Trophoblast cell (in vitro differentiated cells and primary cell): ENCODE measurements around the gene MED8.

Source experiments
- DNase-seq, 2 donors: peaks; one replicate each; pipeline ENCODE4 v3.0.0-alpha.2; 2016
- H2AFZ ChIP-seq: 2 replicates; pipeline ENCODE4 v1.6.1; 2013; ENCODE audit warnings: low read length, moderate library complexity, mild to moderate bottlenecking; ENCODE audit not compliant: insufficient read depth, poor library complexity
- H2AK5ac ChIP-seq: 2 replicates; pipeline ENCODE4 v1.6.1; 2013; ENCODE audit warnings: mild to moderate bottlenecking, low read length
- H2BK120ac ChIP-seq: 2 replicates; pipeline ENCODE4 v1.6.1; 2013; ENCODE audit warnings: low read length, mild to moderate bottlenecking, moderate library complexity; ENCODE audit not compliant: insufficient read depth, poor library complexity
- H2BK12ac ChIP-seq: 2 replicates; pipeline ENCODE4 v1.6.1; 2013; ENCODE audit warnings: mild to moderate bottlenecking, low read length, moderate library complexity
- H2BK5ac ChIP-seq: 2 replicates; pipeline ENCODE4 v1.6.1; 2013; ENCODE audit warnings: low read length, low read depth, moderate library complexity, mild to moderate bottlenecking; ENCODE audit not compliant: poor library complexity
- H3K14ac ChIP-seq: 2 replicates; pipeline ENCODE4 v1.6.1; 2013; ENCODE audit warnings: mild to moderate bottlenecking, low read length
- H3K18ac ChIP-seq: 2 replicates; pipeline ENCODE4 v1.6.1; 2013; ENCODE audit warnings: mild to moderate bottlenecking, low read length
- H3K23ac ChIP-seq: 2 replicates; pipeline ENCODE4 v1.6.1; 2013; ENCODE audit warnings: low read length
- H3K27ac ChIP-seq: 2 replicates; pipeline ENCODE4 v1.5.1; 2013; ENCODE audit warnings: low read depth, mild to moderate bottlenecking, inconsistent platforms, low read length, moderate library complexity
- H3K27me3 ChIP-seq: 2 replicates; pipeline ENCODE4 v1.6.1; 2013; ENCODE audit warnings: inconsistent platforms, mild to moderate bottlenecking, low read length, moderate library complexity; ENCODE audit not compliant: insufficient read depth
- H3K36me3 ChIP-seq, 2 experiments: 1 replicate in 1 of 2; 2 replicates in 1 of 2; pipeline ENCODE4 v1.6.1; 2013; ENCODE audit warnings: low read length in 2 of 2, mild to moderate bottlenecking in 2 of 2, moderate library complexity in 1 of 2; ENCODE audit not compliant: insufficient read depth in 2 of 2, control insufficient read depth in 1 of 2
- H3K4ac ChIP-seq: 2 replicates; pipeline ENCODE4 v1.6.1; 2013; ENCODE audit warnings: low read depth, mild to moderate bottlenecking, low read length, moderate library complexity
- H3K4me1 ChIP-seq, 2 experiments: 1 replicate in 1 of 2; 2 replicates in 1 of 2; pipeline ENCODE4 v1.6.1; 2013; ENCODE audit warnings: low read length in 2 of 2, mild to moderate bottlenecking in 2 of 2, moderate library complexity in 1 of 2; ENCODE audit not compliant: insufficient read depth in 2 of 2, control insufficient read depth in 1 of 2
- H3K4me2 ChIP-seq: 2 replicates; pipeline ENCODE4 v1.6.1; 2013; ENCODE audit warnings: inconsistent platforms, mild to moderate bottlenecking, low read length, moderate library complexity
- H3K4me3 ChIP-seq: 2 replicates; pipeline ENCODE4 v1.5.1; 2013; ENCODE audit warnings: mild to moderate bottlenecking, low read depth, low read length, inconsistent platforms
- H3K79me1 ChIP-seq: one replicate; pipeline ENCODE4 v1.6.1; 2013; ENCODE audit warnings: low read length
- H3K79me2 ChIP-seq: 2 replicates; pipeline ENCODE4 v1.6.1; 2013; ENCODE audit warnings: low read length, mild to moderate bottlenecking; ENCODE audit not compliant: control insufficient read depth, insufficient read depth, poor library complexity
- H3K9ac ChIP-seq: 2 replicates; pipeline ENCODE4 v1.6.1; 2013; ENCODE audit warnings: mild to moderate bottlenecking, low read length
- H3K9me3 ChIP-seq: 2 replicates; pipeline ENCODE4 v1.6.1; 2013; ENCODE audit warnings: low read depth, mild to moderate bottlenecking, control low read depth, inconsistent platforms, low read length; ENCODE audit not compliant: insufficient read depth
- H4K12ac ChIP-seq: 2 replicates; pipeline ENCODE4 v1.6.1; 2013; ENCODE audit warnings: low read depth, mild to moderate bottlenecking, low read length, moderate library complexity
- H4K8ac ChIP-seq: 2 replicates; pipeline ENCODE4 v1.6.1; 2013; ENCODE audit warnings: low read depth, mild to moderate bottlenecking, low read length, moderate library complexity
- H4K91ac ChIP-seq: one replicate; pipeline ENCODE4 v1.6.1; 2013; ENCODE audit warnings: low read depth, mild to moderate bottlenecking, low read length, moderate library complexity
- WGBS: extraction: QIAGEN DNeasy Blood & Tissue Kit; methylation state at CpG from one replicate; pipeline ENCODE4 v1.1.7; 2013; ENCODE audit warnings: missing lambda C conversion rate; ENCODE audit not compliant: insufficient read length, insufficient coverage; ENCODE audit errors: extremely low coverage; 5-methylcytosine and 5-hydroxymethylcytosine counted together

MED8 gene

GRCh38 chr1:43345120-43345519 is 44.5 kb downstream of the MED8 start:
- no peaks in the 10 kb centered on the region for H3K36me3 ChIP-seq
- H4K91ac ChIP-seq, result no peak overlapping the region
- no peak overlapping the region for H2BK12ac ChIP-seq
- no peaks in the 10 kb centered on the region for H3K27me3 ChIP-seq
- H2AFZ ChIP-seq, result no peak overlapping the region
- H3K9me3 ChIP-seq, result no peaks in the 10 kb centered on the region
- H2AK5ac ChIP-seq, result no peak overlapping the region
- no peak overlapping the region for H3K9ac ChIP-seq
- H3K4ac ChIP-seq, result no peak overlapping the region
- H3K4me2 ChIP-seq, result no peak overlapping the region
- H3K79me1 ChIP-seq, result peaks cover 9% of the 10 kb centered on the region
- H3K23ac ChIP-seq, result no peak overlapping the region
- peaks cover 7% of the 10 kb centered on the region for H3K79me2 ChIP-seq
- no peak overlapping the region for H4K12ac ChIP-seq
- peaks cover 3 to 4% of the 10 kb centered on the region in 2 experiments for H3K4me1 ChIP-seq
- no peak overlapping the region for H3K18ac ChIP-seq
- peak in 1 of 2 donors; percentile 51 for DNase-seq
- no peak overlapping the region for H3K27ac ChIP-seq
- no peak overlapping the region for H2BK120ac ChIP-seq
- H4K8ac ChIP-seq, result no peak overlapping the region
- H2BK5ac ChIP-seq, result no peak overlapping the region
- H3K14ac ChIP-seq, result no peak overlapping the region
- no peak overlapping the region for H3K4me3 ChIP-seq
- WGBS, result 100% methylated on average over 1 of the region's 3 CpGs

GRCh38 chr1:43344267-43344850 is 45.2 kb downstream of the MED8 start:
- H3K9ac ChIP-seq, result no peak overlapping the region
- DNase-seq, result no peak
- H3K79me1 ChIP-seq, result peaks cover 9% of the 10 kb centered on the region
- peaks cover 7% of the 10 kb centered on the region for H3K79me2 ChIP-seq
- WGBS, result no CpG with 5 or more reads among the region's 4 CpGs
- H3K4ac ChIP-seq, result no peak overlapping the region
- no peak overlapping the region for H3K14ac ChIP-seq
- H3K18ac ChIP-seq, result no peak overlapping the region
- peaks cover 3 to 4% of the 10 kb centered on the region in 2 experiments for H3K4me1 ChIP-seq
- no peak overlapping the region for H2BK120ac ChIP-seq
- no peak overlapping the region for H4K12ac ChIP-seq
- H3K27ac ChIP-seq, result no peak overlapping the region
- H2BK12ac ChIP-seq, result no peak overlapping the region
- no peaks in the 10 kb centered on the region for H3K36me3 ChIP-seq
- H3K27me3 ChIP-seq, result no peaks in the 10 kb centered on the region
- no peak overlapping the region for H3K4me3 ChIP-seq
- H4K8ac ChIP-seq, result no peak overlapping the region
- H4K91ac ChIP-seq, result no peak overlapping the region
- H3K23ac ChIP-seq, result no peak overlapping the region
- no peak overlapping the region for H3K4me2 ChIP-seq
- H2AFZ ChIP-seq, result no peak overlapping the region
- H2BK5ac ChIP-seq, result no peak overlapping the region
- H2AK5ac ChIP-seq, result no peak overlapping the region
- no peaks in the 10 kb centered on the region for H3K9me3 ChIP-seq

- Histone ChIP-seq H3K18ac (no peak overlapping the region), H2BK12ac (no peak overlapping the region), H2BK5ac (no peak overlapping the region), H3K4me1 (no peaks in the 10 kb centered on the region), H4K91ac (no peak overlapping the region), H3K27ac (no peak overlapping the region), H3K9me3 (peaks cover 2% of the 10 kb centered on the region), H3K79me1 (no peaks in the 10 kb centered on the region), H3K9ac (no peak overlapping the region), H3K4me2 (no peak overlapping the region), H3K36me3 (no peaks in the 10 kb centered on the region), H3K4me3 (no peak overlapping the region), H4K12ac (no peak overlapping the region), H3K23ac (no peak overlapping the region), H3K14ac (no peak overlapping the region), H4K8ac (no peak overlapping the region), H3K27me3 (no peaks in the 10 kb centered on the region), H2BK120ac (no peak overlapping the region), H3K79me2 (no peaks in the 10 kb centered on the region), H2AK5ac (no peak overlapping the region), H3K4ac (no peak overlapping the region), H2AFZ (no peak overlapping the region)
- 100% methylated on average over 1 of the region's 1 CpG for WGBS
- no peak for DNase-seq
These were observed 49.0 kb downstream of the MED8 start for GRCh38 chr1:43340559-43340958.

- no peak overlapping the region for H2BK5ac ChIP-seq
- H3K4me3 ChIP-seq, result no peak overlapping the region
- no peak overlapping the region for H2AFZ ChIP-seq
- no peaks in the 10 kb centered on the region for H3K79me2 ChIP-seq
- no peak overlapping the region for H2BK120ac ChIP-seq
- H4K91ac ChIP-seq, result no peak overlapping the region
- H3K27ac ChIP-seq, result no peak overlapping the region
- no peaks in the 10 kb centered on the region for H3K4me1 ChIP-seq
- H3K27me3 ChIP-seq, result no peaks in the 10 kb centered on the region
- H3K14ac ChIP-seq, result no peak overlapping the region
- H3K9me3 ChIP-seq, result peaks cover 2% of the 10 kb centered on the region
- H4K8ac ChIP-seq, result no peak overlapping the region
- no peak for DNase-seq
- no peak overlapping the region for H3K18ac ChIP-seq
- peak overlapping the region; percentile 51 for H2AK5ac ChIP-seq
- H3K9ac ChIP-seq, result no peak overlapping the region
- H3K4ac ChIP-seq, result no peak overlapping the region
- H3K4me2 ChIP-seq, result no peak overlapping the region
- H3K36me3 ChIP-seq, result no peaks in the 10 kb centered on the region
- no peak overlapping the region for H3K23ac ChIP-seq
- no peaks in the 10 kb centered on the region for H3K79me1 ChIP-seq
- H4K12ac ChIP-seq, result no peak overlapping the region
- WGBS, result no CpG with 5 or more reads among the region's 6 CpGs
- H2BK12ac ChIP-seq, result no peak overlapping the region
These were observed 49.9 kb downstream of the MED8 start for GRCh38 chr1:43339584-43340232.
